Epidermal melanocyte (primary cell): ENCODE results near the gene TRIOBP.

Experiments used
- DNase-seq: peaks from one replicate; pipeline ENCODE4 v3.0.0; 2011; ENCODE audit warnings: low spot score; ENCODE audit not compliant: insufficient read length

Gene TRIOBP

DNA sequence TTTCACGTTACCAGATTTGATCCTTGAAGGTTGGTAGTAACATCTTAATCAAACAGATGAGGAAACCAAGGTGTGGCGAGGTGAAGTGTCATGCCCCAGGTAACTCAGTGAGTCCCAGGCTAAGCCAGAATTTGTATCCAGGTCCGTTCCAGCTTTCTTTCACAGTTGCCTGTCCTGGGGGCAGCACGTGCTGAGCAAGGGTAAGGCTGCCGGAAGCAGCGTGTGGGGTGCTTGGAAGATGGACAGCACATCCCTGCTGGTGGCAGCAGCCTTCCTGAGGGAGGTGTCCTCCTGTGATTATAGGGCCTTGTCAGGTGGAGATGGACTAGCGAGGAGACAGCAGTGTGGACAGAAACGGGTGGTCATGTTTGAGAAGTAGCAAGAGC is 50.9 kb downstream of the TRIOBP start:
- no peak for DNase-seq

DNA sequence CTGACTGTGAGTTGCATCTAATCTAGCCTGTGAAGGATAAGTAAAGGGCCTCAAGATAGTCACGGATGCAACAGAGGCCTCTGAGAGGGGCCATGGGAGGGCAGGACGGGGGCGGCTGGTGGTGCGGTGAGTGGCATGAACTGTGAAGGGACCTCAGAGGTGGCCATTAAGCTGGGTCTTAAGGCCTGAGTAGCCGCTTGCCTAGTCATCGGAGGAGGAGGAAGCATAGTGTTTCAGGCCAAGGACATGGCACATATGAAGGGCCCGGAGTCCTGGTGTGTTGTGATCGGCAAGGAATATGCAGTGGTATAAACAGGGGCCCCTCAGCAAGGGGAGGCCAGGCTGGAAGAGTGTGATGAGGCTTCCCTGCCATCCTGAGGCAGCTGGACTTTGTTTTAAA is 51.8 kb downstream of the TRIOBP start:
- DNase-seq = no peak

DNA sequence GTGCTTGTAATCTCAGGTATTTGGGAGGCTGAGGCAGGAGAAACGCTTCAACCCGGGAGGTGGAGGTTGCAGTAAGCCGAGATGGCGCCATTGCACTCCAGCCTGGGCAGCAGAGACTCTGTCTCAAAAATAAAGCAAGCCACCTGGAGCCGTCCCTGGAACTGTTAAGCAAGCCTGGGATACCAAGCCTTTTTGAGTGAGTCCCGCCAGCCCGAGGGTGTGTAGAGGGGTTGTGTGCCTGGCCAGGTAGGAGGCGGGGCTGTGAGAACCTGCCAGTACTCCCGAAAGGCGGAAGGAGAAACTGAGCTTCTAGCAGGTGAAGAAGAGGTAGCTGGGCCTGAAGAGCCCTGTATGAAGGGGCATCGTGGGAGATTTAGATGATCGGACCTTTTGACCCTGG is 52.4 kb downstream of the TRIOBP start:
- DNase-seq = no peak

DNA sequence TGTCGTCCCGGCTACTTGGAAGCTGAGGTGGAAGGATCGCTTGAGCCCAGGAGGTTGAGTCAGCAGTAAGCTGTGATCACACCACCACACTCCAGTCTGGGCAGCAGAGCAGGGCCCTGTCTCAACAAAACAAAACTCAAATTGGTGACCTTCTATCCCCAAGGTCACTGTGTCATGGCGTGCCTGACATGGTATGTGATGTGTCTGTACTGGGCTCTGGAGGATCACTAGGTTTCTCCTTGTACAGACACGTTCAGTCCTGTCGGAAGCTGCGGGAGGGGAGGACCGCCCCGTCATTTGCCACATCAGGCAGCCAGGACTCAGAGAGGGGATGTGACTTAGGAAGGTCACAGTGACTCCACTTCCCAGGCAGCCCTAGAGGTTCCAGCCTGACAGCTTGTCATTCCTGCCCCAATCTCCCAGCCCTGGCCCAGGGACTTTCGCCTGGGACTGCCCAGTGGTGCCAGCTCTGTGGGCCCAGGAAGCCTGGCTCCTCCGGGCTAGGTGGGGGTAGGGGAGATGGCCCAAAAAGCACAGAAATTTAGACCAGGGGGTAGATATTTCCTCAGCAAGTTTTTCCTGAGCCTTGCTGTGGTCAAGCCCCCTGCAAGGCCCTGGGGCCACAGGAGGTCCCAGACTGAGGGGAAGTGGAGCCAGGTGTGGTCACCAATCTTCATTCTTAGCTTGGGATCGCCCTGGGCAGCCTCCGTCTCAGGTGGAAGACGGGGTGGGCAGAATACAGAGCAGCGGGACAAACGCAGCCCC is 53.2 kb downstream of the TRIOBP start:
- DNase-seq = no peak

DNA sequence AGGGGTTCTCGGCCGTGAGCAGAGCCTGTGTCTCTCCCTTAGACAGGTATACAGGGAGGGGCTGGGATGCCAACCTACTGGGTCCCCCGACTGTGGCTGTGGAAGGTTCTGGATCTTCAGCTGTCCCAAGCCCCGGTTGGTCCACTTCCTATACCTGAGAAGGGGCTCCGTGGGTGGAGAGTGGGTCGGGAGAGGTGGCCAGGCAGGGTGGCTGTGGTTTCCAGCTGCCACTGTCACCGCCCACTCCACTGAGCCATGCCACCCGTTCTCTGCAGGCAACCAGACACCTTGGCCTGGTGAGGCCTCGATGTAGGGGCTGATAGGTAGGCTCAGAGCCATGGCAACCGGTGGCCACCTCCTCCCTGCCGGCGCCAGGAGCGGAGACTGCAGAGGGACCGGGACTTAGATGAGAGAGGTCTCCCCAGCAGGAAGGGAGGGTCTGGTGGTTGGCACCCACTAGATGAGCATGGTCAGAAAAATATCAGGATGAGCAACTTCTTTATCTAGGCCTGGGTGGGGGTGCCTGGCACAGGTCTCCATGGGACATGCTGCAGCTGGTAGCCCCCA is 53.8 kb downstream of the TRIOBP start:
- DNase-seq = no peak

DNA sequence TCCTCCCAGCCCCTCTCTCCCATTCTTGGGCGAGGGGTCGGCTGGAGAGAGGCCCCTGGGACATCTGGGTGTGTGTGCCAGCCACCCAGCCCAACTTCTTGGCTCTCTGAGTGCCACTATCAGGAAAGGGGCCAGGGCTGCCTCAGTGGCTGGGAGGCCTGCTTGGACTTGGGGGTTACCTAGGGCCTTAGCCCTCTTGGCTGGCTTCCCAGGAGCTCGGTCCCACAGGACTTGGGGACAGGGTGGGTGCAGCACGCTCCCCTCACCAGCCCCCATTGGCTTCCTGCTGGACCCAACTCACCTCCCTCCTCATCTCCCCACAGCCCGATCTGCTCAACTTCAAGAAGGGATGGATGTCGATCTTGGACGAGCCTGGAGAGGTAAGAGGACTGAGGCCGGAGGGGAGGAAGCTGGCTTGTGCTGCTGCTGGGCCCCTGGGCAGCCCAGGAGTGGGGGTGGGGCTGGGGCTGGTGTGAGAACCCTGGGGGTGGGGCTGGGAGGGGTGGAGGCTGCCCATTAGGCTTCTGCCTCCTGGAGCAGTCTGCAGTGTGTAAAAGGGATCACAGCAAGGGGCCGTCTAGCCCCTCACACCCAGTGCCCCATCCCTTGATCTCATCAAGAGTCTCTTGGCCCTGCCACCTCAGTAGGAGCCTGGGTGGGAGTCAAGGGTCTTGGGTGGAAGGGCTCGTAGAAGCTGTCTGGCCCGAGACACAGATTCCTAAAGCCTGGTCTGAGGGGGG is 54.8 kb downstream of the TRIOBP start:
- no peak for DNase-seq

DNA sequence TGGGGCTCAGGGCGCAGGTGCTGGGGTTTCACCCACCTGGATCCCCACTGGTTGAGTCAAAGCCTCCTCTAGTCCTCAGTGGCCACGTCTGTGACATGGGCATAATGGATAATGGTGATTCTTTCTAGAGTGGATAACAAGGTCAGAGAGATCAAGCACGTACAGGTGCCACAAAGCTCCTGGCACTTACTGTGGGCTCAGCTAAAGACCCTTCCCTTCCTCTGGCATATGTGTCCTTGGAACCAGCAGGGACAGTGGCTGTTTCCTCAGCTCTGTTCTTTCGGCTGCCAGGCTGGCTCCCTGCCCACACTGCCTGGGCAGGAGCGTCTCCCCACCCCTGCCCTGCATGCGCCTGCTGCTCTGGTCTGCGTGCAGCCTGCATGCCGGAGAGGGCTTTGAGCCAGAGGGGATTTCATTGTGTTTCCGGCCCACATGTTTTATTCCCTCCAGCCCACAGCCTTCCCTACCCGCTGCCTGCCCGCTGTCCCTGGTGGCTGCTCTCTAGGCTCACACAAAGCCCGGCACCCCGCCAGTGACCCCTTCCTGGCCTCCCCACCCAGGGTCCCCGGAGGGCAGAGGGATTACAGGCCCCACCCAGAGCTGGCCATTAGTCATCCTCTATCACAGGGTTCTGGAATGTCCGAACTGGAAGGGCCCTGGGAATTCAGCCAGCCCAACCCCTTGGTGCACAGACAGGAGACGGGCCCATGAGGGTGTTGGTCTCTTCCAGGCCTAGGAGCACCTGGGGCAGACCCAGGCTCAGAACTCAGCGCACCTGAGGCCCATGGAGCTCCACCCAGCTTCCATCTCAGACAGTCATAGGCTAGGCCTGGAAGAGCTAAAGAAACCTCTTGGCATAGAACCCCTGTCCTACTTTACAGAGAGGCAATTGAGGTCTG is 55.6 kb downstream of the TRIOBP start:
- DNase-seq = peak; percentile 83

DNA sequence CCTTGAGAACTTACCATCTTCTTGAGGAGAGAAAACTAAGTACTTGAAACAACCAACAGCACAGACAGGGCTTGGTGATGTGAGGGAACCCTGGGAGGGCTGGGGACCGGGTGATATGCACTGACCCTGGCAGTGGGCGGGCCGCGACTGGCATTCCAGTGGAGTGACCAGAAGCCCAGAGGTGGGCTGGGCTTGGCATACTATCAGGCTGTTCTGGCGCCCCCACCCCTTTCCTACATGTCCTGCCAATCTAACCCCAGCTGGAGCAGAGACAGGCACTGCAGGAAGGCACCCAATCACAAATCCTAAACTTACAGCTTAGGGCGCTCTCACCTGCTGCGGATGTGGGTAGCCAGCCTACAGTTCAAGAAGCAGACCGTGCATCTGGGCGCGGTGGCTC is 56.9 kb downstream of the TRIOBP start:
- DNase-seq = no peak

DNA sequence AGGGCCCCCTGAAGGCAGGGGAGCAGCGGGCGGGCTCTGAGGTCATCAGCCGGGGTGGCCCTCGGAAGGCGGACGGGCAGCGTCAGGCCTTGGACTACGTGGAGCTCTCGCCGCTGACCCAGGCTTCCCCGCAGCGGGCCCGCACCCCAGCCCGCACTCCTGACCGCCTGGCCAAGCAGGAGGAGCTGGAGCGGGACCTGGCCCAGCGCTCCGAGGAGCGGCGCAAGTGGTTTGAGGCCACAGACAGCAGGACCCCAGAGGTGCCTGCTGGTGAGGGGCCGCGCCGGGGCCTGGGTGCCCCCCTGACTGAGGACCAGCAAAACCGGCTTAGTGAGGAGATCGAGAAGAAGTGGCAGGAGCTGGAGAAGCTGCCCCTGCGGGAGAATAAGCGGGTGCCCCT is 60.8 kb downstream of the TRIOBP start:
- no peak for DNase-seq

DNA sequence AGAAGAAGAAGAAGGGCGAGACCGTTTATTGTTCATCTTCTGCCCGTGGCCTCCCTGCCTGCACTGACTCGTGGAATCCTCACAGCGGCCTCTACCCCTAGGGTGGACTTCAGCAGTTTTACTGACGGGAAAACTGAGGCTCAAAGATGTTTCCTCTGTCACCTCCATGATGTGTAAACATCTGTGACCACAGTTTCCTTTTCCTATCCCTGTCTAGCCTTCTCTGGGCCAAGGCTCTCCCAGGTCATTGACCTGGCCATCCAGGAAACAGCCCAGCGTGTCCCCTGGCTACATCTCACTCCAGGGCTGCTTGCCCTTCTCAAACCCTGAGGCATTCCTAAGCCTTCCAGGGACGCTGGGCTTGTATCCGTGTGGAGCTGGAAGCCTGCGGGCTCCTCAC is 61.8 kb downstream of the TRIOBP start:
- DNase-seq = no peak

DNA sequence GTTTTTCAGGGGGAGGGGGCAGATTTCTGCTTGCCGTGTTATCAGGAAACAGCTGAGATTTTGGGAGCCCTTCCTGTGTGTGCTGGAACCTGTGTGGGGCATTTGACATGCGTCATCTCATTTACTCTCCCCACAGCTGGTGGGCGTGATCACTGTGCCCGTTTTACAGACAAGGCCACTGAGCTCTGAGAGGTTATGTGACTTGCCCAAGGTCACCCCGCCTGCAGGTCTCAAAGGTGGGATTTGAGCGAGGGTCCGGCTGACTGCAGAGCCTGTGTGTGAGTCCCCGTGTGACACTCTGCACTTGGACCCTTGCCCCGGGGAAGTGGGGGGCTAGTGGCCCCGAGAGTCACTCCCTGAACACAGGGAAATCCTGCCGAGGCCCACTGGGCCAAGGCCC is 62.4 kb downstream of the TRIOBP start:
- no peak for DNase-seq

DNA sequence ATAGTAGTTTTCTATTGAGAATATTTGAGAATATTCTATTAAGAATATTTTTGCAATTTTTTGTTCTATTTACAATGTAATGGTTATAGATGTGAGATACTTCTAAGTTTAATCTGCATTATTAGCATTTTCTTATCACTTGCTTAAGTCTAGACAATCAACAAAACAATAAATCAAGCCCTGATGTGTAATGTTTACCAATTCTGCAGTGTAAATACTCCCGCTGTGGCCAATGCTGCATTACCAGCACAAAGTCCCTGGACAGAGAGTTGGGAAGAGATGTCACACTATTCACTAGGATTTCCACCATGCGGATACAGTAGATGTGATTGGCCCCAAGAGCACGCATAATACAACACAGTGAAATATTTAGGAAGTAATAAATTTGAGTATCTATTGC is 63.3 kb downstream of the TRIOBP start:
- no peak for DNase-seq

DNA sequence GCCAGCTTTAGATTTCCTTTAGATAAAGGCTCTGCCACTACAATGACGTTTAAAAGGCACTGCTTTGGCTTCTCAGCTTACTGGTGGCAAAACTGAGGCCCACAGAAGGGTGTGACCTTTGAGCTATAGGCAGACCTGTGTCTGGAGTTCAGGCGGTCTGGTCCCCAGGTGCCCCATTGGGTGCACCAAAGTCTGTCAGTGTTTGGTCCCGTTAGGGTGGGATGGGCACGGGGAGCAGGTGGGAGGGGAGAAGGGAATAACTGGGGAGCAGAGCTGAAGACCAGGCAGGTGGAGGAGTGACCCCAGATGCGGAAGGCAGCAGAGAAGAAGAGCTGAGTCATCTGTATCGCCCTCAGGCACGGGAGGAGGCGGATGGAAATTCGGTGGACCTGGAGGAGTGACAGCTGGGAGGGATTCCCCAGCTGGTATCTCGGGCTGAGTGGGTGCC is 65.6 kb downstream of the TRIOBP start:
- no peak for DNase-seq

DNA sequence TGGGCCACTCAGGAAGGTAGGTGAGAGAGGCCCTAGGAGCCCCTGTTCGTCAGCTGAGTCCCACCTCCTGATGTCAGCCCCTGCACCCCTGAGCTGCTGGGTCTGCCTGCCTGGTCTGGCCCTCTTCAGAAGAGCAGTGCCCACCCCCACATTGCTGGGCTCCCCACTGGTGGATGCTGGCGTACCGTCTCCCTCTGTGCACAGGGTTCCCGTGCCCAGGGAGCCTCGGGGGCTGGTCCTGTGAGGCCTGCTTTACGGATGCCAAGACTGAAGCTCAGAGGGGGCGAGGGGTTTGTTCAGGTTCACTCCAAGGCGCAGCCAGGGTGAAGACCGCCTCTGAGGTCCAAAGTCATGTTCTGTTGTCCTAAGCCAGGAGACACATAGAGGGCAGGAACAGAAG is 66.2 kb downstream of the TRIOBP start:
- DNase-seq = no peak

DNA sequence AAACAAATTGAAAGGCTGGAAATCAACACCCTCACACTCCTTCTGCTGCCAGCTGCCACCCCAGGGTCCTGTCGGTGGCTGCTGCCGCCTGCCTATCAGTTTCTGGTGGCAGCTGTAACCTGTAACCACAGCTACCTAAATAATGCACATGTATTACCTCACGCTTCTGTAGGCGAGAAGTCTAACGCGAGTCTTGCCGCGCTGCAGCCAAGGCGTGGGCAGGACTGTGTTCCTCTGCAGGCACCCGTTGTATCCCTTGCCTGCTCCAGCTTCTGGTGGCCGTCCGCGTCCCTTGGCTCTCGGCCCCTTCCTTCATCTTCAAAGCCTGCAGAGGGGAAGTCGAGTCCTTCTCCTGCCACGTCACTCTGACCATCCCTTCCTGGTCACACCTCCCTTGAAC is 66.8 kb downstream of the TRIOBP start:
- DNase-seq = no peak

DNA sequence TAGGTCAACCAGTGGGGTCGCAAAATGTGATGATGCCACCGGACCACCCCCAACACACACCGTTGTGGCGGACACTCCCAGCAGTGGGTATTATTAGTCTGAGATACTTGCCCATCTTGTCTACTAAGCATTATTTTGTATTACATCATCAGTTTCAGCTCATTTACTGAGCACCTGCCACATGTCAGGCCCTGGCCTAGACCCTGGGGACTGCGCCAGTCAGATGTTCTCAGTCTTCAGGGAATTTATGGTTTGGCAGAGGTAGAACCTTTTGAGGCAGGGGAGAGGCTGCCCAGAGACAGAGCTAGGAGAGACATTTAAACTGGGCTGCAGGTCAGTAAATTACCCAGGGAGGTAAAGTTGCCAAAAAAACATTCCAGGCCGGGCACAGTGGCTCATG is 67.8 kb downstream of the TRIOBP start:
- DNase-seq = no peak

DNA sequence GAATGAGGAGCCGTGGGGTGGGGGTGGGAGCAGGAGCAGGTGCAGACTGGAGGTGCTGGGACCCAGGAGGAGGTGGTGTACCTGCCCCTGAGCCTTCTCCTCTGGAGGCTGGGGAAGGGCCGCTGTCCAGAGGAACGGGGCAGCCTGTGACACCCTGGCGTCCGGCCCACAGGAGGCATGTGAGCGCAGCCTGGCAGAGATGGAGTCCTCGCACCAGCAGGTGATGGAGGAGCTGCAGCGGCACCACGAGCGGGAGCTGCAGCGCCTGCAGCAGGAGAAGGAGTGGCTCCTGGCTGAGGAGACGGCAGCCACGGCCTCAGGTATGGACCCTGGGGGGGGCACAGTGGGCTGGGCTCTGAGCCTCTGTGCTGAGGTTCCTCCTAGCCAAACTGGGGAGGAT is 68.7 kb downstream of the TRIOBP start:
- no peak for DNase-seq

DNA sequence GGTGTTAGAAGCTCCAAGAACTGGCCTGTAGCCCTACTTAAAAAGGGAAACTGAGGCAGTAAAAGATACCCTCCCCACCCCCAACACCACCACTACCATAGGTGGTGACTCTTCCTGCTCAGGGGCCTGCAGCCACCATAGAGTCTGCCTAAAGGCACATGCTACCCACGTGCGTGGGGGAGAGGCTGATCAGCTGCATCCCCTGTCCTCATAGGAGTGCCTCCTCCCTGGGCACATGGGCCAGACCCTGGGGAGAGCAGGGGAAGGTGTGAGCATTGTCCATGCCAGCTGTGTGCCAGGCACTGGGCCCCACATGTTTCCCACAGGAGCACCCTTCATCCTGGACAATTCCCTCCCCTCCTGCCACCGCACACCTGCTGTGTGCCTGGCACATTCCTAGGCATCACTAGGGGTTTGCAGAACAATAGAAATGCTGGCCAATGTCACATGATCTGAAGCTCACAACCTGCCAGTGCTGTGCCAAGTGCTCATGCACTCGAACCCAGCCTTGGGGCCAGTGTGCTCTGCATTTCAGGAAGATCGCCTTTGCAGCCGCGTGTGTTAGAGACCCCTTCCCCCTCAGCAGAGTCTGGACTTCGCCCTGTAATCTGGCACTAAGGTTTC is 69.2 kb downstream of the TRIOBP start:
- no peak for DNase-seq

DNA sequence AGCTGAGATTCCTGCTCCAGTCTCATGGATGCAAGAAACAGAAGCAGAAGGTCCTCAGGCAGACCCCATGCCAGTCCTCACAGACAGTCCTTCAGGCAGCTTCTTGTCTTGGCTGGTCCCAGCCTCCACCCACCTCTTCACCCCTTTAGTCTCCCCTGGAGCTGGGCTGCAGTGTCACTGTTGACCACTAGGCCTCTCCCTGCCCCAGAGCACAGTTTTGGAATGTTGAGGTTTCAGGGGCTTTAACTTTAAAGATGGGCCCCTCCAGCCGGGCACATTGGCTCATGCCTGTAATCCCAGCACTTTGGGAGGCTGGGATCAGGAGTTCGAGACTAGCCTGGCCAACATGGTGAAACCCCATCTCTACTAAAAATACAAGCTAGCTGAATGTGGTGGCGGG is 71.4 kb downstream of the TRIOBP start:
- DNase-seq = no peak

DNA sequence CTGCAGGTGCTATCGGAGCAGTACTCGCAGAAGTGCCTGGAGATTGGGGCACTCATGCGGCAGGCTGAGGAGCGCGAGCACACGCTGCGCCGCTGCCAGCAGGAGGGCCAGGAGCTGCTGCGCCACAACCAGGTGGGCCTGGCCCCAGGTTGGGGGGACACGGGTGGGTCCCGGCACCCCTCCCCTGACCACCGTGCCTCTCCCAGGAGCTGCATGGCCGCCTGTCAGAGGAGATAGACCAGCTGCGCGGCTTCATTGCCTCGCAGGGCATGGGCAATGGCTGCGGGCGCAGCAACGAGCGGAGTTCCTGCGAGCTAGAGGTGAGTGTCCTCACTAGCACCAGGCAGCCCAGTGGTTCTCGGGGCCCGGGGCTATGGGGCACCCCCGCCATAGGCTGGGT is 72.2 kb downstream of the TRIOBP start:
- DNase-seq = no peak

DNA sequence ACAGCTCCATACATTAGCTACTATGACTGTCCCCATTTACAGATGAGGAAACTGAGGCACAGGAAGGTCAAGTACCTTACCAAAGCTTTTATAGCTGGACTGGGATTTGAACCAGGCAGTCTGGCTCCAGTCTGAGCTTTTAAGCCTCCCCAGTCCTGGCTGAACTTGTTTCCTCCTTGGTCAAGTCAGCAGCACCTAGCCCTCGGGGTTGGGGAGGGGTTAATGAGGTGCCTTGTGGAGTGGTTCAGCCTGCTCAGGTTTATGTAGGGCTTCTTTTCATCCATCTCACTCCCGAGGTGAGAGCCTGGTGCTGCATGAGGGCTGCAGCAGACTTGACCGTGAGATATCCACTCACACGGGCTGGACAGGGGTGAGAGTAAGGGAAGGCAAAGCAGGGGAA is 74.2 kb downstream of the TRIOBP start:
- no peak for DNase-seq
